Stimulated activated CD4-positive, alpha-beta T cell treated with anti-CD3 and anti-CD28 coated beads, TNF-alpha, amount 100 ng/mL, for 1 hour (primary cell): ENCODE results near the gene BOC.

Experiments used
- DNase-seq, 3 donors: peaks; one replicate each; pipeline ENCODE4 v3.0.0-alpha.2; 2020; ENCODE audit warnings: low read depth in 3 of 3, low spot score in 1 of 3

Gene BOC

DNA sequence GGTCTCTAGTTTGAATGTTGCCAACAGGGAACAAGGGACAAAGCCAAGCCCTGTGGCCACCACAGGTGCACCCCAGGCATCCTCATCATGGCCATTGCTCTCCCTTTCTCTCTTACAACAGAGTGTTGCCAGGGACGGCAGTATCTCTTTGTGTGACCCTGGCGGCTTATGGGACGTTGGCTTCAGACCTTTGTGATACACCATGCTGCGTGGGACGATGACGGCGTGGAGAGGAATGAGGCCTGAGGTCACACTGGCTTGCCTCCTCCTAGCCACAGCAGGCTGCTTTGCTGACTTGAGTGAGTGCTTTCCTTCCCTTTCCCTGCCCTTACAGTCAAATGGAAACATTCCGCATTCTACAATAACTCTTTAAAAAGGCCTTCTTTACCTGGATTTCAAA, 38.2 kb downstream of the BOC start:
- no peak for DNase-seq

- DNase-seq, result no peak
Measured at GRCh38 chr3:113250566-113250965, 39.2 kb downstream of the BOC start.

DNA sequence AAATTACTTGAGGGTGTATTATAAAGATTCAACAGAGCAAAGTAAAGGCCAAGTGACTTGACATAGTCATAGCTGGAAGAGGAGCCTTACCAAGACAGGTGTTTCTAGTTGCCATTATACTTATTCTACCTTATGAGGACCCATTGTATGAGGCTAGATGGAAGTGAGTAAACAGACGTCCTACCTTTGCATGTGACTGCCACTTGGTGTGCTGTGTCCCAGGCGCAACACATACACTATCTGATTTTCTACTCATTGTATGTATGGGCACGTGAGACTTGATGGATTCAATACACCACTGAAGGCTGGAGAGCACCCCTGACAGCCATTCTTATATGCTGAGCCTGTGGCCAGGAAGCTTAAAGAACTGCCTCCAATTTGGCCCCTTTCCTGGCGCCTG, 40.5 kb downstream of the BOC start:
- DNase-seq, result no peak

DNA sequence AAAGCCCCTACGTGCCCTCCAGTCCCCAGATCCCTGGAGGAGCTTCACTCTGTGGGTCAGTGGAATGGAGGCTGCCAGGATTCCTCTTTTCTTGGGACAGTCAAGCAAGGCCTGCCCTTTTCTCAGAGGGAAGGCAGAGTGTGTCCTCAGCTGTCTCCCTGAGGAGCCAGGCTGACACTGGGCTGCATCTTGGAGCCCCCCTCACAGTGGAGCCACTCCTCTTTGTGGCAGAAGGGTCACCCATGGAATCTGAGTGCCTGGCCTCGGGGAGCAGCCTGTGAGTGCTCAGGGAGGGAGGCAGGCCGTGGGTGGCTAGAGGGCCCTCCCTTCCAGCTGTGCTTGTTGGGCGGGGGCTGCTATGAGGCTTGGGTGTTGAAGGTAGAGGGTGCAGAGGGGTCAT, 41.2 kb downstream of the BOC start:
- DNase-seq, result no peak

DNA sequence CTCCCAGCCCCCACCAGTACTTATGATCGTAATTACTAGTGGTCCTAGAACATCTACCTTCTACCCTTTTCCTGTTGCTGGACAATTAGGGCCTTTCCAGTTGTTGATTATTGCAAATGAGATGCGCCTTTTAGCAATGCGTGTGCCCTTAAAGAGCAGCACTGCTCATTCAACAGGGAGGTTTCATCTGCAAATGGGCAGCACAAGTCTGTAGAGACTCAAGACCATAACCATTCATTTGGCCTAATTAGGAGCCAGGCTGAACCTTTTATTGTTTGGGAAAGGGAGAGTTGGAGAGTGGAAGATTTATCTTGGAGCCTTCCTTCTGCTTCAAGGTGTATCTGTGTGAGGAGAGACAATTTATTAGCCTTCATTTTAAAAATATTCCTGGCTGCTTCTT, 42.3 kb downstream of the BOC start:
- no peak for DNase-seq

DNA sequence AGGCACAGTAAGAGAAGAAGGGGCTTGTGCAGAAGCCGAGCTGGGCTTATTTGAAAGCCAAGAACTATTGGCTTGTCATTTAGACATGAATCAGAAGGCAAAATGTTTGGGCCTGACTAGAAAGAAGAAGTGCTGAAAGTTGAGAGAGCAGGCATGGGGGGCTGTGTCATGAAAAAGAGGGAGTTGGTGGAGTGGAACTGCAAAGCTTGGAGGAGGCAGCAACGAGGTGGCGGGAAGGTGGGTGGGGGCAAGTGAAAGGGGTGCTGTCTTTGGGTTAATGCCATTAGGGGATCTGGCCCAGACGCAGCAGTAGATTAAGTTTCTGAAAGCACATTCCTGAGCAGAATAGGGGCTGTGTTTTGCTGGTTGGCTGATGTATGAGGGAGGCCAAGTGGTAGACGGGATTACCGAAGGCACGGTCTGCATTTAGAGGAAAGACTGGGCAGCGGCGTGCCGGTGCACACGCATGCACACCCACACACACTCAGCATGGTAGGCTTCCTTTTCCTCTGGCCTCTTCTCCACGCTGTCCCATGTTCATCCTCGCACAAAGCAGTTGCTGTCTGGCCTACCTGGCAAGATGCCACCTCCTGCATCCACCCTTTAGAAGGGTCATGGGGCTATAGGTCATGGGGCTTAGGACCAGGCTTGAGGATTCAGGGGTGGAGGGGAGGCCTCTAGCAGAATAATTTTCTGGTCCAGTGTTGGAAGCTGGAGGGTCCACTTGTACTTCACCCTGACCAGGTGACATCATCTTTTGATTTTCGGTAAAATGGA, 43.0 kb downstream of the BOC start:
- no peak for DNase-seq

DNA sequence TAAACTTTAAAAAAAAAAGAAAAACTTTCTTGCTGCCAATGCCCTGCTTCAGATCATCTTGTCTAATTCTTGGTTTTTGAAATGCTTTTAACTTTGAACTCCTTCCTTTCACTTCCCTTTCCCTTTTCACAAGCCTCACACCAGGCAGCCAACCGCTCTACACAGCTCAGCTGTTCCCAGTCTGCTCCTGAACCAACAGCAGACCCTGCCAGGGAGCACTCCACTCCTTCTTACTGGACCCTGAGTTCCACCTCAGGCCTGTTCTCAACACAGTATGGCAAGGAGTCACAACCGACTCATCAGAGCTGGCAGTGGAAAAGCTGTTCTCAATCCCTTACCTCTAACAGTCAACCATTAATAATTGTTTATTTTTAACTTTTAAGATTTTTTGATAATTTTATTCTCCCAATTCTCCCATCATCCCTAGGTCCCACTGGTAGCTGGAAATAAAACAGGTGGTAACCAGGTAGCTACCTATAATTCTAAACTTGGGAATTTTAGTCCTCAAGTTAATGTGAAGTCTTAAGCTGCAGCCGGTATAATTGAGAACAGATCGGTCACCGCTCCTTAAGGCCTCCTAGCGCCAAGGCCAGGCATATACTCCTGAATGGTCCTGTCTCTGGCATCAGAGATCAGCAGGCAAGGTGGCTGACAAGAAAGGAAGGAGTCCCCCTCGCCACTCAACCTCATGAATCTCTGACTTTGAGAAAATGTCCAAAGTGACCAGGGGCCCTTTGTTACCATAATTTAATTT, 43.9 kb downstream of the BOC start:
- DNase-seq, result no peak

GRCh38 chr3:113255854-113256615, 44.7 kb downstream of the BOC start:
- DNase-seq, result no peak

GRCh38 chr3:113258361-113258760, 47.0 kb downstream of the BOC start:
- no peak for DNase-seq

DNA sequence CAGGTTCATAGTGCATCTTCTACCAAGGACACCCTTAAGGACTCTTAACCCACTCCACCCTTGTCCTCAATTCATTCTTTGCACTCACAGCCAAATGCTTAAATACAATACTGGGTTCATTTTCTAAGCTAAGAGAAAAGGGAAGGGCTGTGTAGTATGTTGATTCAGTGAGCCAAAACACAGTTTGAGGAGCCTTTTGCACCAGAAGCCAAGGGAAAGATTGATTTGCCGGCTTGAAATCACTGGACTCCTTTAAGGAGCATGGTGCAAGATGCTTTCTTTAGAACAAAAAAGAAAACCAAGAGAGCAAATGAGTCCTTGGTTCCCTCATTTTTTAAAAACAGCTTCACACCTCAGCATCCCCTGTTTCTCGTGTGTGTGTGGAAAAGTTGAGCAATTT, 47.8 kb downstream of the BOC start:
- DNase-seq, result no peak

- no peak for DNase-seq
Measured at GRCh38 chr3:113261063-113261625, 49.8 kb downstream of the BOC start.

- no peak for DNase-seq
Measured at GRCh38 chr3:113261626-113262303, 50.4 kb downstream of the BOC start.

- no peak for DNase-seq
Measured at GRCh38 chr3:113262304-113262665, 50.9 kb downstream of the BOC start.

GRCh38 chr3:113263020-113263419, 51.7 kb downstream of the BOC start:
- DNase-seq, result no peak

DNA sequence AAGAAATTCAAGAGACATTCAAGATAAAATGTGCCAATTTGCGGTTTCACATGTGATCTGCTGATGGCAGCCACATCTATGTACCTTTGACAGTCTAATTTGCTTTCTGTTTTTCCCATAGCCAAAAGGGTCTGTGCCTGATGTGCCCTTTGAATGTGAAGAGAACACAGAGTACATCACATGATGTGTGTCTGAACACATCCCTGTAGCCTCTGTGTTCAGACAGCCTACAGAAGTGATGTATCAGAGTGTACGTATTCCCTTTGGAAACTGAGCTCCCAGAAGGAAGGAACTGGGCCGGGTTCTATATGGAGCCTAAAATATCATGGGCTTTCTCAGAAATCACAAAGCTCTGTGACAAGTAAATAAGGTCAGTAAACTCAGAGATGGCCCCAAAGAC, 52.4 kb downstream of the BOC start:
- DNase-seq, result no peak

DNA sequence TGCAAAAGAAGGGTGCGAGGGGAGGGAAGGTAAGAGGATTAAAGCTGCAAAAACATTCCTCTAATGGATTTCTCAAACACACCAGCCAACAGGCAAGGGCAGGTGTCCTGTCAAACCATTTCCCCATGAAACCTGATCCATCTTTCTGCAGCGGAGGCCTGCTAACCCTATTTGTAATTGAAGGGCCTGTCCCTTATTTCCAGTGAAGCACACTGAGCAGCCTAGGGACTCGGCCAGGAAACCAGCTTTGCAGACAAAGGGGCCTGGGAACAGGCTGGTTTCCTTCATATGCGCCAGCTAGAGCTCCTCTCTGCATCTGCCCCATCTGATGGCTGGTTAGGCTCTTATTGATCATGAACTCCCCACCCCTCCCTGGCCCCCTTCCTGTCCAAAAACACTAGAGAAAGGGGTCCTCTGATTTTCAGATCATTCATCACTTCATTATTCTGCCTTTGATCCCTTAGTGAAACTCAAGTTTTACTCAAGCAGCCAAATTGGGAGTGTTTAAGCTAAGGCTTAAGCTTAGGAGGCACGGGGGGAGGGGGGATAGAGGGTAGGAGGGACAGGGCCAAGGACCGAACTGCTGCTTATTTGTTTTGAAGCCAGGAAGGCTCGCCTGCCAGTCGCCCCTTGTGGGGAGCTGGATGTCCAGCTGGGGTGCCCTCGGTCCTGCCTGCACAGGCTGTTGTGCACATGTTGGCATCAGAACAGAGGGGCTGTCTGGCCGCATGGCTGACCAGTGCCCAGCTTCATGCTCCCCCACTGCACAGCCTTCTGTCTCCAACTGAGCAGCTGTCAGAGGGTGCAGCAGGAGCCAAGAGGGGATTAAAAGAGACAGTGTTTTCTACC, 53.1 kb downstream of the BOC start:
- no peak for DNase-seq

- no peak for DNase-seq
Measured at GRCh38 chr3:113265231-113265630, 53.9 kb downstream of the BOC start.

GRCh38 chr3:113266738-113267137, 55.4 kb downstream of the BOC start:
- no peak for DNase-seq

- no peak for DNase-seq
Measured at GRCh38 chr3:113268311-113268710, 57.0 kb downstream of the BOC start.

DNA sequence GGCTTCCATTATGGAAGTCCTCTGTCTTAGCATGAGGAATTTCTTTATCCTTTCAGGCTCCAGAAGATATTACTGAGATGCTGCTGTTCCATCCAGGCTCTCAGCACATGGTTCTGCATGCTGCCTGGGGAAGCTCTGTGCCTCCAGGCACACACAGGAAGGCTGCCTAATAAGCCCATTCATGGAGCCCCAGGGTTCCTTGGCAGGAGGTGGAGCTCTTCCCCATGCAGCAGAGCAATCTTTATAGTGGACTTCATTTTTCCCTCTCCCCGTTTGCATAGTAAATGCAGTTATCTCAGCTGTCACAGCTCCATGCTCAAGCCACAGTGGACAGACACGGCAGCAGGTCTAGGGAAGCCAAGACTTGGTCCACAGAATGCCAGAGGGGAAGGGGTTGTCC, 57.6 kb downstream of the BOC start:
- DNase-seq, result no peak
